RWPE2 (cell line): ENCODE results near the gene GLMN.
"Not testable (repeated sequence)": the region's sequence is repeated elsewhere in the genome, so short reads cannot be mapped to it uniquely, and the experiment has no call there.

ENCODE experiments used
- ATAC-seq: fragments of 200-7000 bp; cut with Tn5 transposase; 3 replicates; pipeline ENCODE4 v1.9.1; 2021; ENCODE audit warnings: low read depth
- DNase-seq: peaks from one replicate; pipeline ENCODE4 v3.0.0-alpha.2; 2020; ENCODE audit warnings: low spot score
- H3K27ac ChIP-seq: fragments of 450-650 bp; 2 replicates; pipeline ENCODE4 v1.5.1; 2017; ENCODE audit warnings: mild to moderate bottlenecking; ENCODE audit not compliant: poor library complexity, severe bottlenecking
- H3K27me3 ChIP-seq: fragments of 250-450 bp; sonication (Bioruptor Pico); 2 replicates; pipeline ENCODE4 v1.5.1; 2021; ENCODE audit warnings: mild to moderate bottlenecking, moderate library complexity; ENCODE audit not compliant: insufficient read depth, poor library complexity, severe bottlenecking
- H3K36me3 ChIP-seq: fragments of 250-450 bp; sonication (Bioruptor Pico); 2 replicates; pipeline ENCODE4 v1.5.1; 2020; ENCODE audit warnings: low read depth, mild to moderate bottlenecking, moderate library complexity
- H3K4me1 ChIP-seq: fragments of 250-450 bp; sonication (Bioruptor Pico); 2 replicates; pipeline ENCODE4 v1.5.1; 2021; ENCODE audit warnings: mild to moderate bottlenecking, moderate library complexity; ENCODE audit not compliant: insufficient read depth, poor library complexity, severe bottlenecking
- H3K4me3 ChIP-seq: fragments of 250-450 bp; sonication (Bioruptor Pico); 2 replicates; pipeline ENCODE4 v1.5.1; 2021; ENCODE audit warnings: mild to moderate bottlenecking, moderate library complexity; ENCODE audit not compliant: severe bottlenecking
- H3K9me3 ChIP-seq: fragments of 250-450 bp; sonication (Bioruptor Pico); 2 replicates; pipeline ENCODE4 v1.5.1; 2021; ENCODE audit warnings: mild to moderate bottlenecking, moderate library complexity; ENCODE audit not compliant: severe bottlenecking
- TF ChIP-seq, protein P1 (sequence below): fragments of 450-650 bp; IDR thresholded peaks from one replicate; pipeline ENCODE4 v1.5.1; 2017; ENCODE audit warnings: mild to moderate bottlenecking, moderate library complexity; ENCODE audit not compliant: poor library complexity, severe bottlenecking

Gene GLMN

GRCh38 chr1:92259350-92259749 lies 39.4 kb downstream of the GLMN start:
- ATAC-seq (no peak), DNase-seq (no peak)
- H3K4me3 ChIP-seq: no peak overlapping the region
- no peak overlapping the region for H3K27ac ChIP-seq
- TF ChIP-seq, protein P1, sequence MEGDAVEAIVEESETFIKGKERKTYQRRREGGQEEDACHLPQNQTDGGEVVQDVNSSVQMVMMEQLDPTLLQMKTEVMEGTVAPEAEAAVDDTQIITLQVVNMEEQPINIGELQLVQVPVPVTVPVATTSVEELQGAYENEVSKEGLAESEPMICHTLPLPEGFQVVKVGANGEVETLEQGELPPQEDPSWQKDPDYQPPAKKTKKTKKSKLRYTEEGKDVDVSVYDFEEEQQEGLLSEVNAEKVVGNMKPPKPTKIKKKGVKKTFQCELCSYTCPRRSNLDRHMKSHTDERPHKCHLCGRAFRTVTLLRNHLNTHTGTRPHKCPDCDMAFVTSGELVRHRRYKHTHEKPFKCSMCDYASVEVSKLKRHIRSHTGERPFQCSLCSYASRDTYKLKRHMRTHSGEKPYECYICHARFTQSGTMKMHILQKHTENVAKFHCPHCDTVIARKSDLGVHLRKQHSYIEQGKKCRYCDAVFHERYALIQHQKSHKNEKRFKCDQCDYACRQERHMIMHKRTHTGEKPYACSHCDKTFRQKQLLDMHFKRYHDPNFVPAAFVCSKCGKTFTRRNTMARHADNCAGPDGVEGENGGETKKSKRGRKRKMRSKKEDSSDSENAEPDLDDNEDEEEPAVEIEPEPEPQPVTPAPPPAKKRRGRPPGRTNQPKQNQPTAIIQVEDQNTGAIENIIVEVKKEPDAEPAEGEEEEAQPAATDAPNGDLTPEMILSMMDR: no peak
- peaks cover 53% of the 10 kb centered on the region for H3K36me3 ChIP-seq
- no peaks in the 10 kb centered on the region for H3K9me3 ChIP-seq
- H3K27me3 ChIP-seq: no peaks in the 10 kb centered on the region
- no peaks in the 10 kb centered on the region for H3K4me1 ChIP-seq

- H3K36me3 ChIP-seq: peaks cover 46% of the 10 kb centered on the region
- not testable (repeated sequence) for H3K27ac ChIP-seq, H3K27me3 ChIP-seq, ATAC-seq, DNase-seq, H3K4me3 ChIP-seq, H3K9me3 ChIP-seq, H3K4me1 ChIP-seq
Measured at GRCh38 chr1:92254714-92255113, 44.1 kb downstream of the GLMN start.

GRCh38 chr1:92244376-92244775 lies 54.4 kb downstream of the GLMN start:
- Histone ChIP-seq H3K4me3 (no peak overlapping the region), H3K36me3 (peaks cover 34% of the 10 kb centered on the region), H3K9me3 (no peaks in the 10 kb centered on the region), H3K27me3 (no peaks in the 10 kb centered on the region), H3K27ac (no peak overlapping the region), H3K4me1 (no peaks in the 10 kb centered on the region)
- DNase-seq (no peak), ATAC-seq (0 out of 3 replicates have a peak, but pooled peaks have one; percentile 14)
- TF ChIP-seq, protein P1: no peak

DNA sequence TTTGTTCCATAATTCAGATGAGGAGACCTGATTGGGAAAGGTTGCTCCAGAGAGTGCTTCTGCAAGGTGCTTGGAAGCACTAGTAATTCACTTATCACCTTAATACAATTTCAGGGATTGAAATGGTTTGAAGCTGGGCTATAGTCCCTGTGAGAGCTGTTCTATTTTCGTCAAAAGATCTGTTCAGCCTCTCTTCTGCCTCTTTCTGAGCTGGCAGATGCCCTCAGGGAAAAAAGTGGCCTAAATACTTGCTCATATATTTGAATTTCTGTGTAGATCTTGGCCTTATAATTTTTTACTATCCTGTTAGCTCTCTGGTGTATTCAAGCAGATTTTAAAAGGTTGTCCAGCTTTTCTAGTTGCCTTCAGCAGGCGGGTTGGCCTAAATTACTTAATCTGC lies 58.8 kb downstream of the GLMN start:
- TF ChIP-seq, protein P1: no peak
- DNase-seq (no peak), ATAC-seq (no peak)
- Histone ChIP-seq H3K4me1 (no peaks in the 10 kb centered on the region), H3K27ac (no peak overlapping the region), H3K9me3 (no peaks in the 10 kb centered on the region), H3K4me3 (no peak overlapping the region), H3K27me3 (no peaks in the 10 kb centered on the region), H3K36me3 (0 out of 2 replicates have a peak, but pooled peaks cover 1% of the 10 kb centered on the region)

- TF ChIP-seq, protein P1: no peak
- ATAC-seq (no peak), DNase-seq (no peak)
- H3K4me3 ChIP-seq: no peak overlapping the region
- H3K9me3 ChIP-seq: no peaks in the 10 kb centered on the region
- H3K27ac ChIP-seq: no peak overlapping the region
- no peaks in the 10 kb centered on the region for H3K36me3 ChIP-seq
- peaks cover 3% of the 10 kb centered on the region for H3K27me3 ChIP-seq
- H3K4me1 ChIP-seq: no peaks in the 10 kb centered on the region
Measured at GRCh38 chr1:92230736-92231135, 68.1 kb downstream of the GLMN start.
